ENCODE measurements around the gene ABHD14A.
"Not testable (repeated sequence)": the region's sequence is repeated elsewhere in the genome, so short reads cannot be mapped to it uniquely, and the experiment has no call there.

ABHD14A gene

DNA sequence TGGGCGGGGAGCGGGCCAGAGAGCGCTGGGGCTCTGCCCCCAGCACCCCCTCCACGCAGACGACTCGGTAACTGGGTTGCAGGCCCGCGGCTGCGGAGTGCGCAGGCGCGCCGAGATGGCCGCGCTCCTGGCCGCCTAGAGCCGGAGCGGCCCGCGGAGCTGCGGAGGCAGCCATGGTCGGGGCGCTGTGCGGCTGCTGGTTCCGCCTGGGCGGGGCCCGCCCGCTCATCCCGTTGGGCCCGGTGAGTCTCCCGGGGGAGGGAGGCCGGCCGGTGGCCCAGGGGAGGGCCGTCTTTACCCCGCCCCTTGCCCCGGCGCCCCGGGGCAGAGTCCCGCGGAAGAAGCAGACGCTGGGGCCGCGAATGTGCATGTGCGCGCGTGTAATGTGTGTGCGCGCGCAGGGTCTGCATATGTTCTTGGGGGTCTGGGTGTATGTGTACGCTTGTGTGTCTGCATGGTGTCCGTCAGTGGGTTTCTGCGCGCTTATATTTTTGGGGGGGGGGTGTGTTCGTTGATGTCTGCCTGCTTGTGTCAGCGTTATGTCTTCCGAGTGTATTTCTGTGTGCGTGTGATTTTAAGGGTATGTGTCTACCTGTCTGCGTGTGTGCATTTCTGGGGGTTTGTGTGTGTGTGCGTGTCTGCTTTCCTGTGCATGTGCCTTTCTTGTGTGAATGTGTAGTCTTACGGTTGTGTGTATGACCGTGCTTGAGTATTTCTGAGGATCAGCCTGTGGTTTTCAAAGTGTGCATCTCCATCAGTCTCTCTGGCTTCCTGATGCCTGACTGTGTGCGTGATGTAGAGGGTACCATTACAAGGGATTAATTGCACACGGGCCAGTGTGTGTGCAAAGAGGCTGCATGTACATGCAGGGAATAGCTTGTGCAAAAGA, at the start of gene ABHD14A:
Gene ABHD14A, plus strand, starts transcription at position 102 of the 889 bp plus-strand sequence. Its CDS starts 72 bp downstream, at position 174.
- no peak for DNase-seq (ENCODE audit: low read depth, low spot score)

DNA sequence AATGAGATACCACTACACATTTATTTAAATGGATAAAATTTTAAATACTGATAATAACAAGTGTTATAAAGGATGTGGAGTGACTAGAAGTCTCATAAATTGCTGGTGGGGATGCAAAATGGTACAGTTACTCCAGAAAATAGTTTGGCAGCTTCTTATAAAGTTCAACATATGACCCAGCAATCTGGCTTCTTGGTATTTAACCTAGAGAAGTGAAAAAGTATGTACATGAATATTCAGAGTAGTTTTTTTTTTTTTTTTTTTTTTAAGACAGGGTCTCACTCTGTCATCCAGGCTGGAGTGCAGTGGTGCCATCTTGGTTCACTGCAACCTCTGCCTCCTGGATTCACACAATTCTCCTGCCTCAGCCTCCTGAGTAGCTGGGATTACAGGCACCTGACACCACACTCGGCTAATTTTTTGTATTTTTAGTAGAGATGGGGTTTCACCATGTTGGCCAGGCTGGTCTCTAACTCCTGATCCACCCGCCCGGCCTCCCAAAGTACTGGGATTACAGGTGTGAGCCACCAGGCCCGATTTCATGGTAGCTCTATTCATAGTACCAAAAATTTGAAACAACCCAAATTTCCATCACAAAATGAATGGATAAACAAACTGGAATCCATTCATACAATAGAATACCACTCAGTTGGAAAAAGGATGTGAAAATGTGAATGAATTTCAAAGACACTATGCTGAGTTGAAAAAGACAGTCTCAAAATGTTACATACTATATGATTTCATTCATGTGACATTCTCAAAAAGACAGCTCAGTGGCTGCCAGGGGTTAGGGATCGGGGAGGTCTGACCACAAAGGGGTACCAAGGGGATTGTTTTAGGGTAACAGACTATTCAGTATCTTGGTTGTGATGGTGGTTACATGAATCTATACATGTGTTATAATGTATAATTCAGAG, 47.5 kb upstream of the ABHD14A start:
- DNase-seq (ENCODE audit: low read depth, low spot score): no peak

GRCh38 chr3:51928438-51928837, 46.4 kb upstream of the ABHD14A start:
- DNase-seq (ENCODE audit: low read depth, low spot score): no peak

DNA sequence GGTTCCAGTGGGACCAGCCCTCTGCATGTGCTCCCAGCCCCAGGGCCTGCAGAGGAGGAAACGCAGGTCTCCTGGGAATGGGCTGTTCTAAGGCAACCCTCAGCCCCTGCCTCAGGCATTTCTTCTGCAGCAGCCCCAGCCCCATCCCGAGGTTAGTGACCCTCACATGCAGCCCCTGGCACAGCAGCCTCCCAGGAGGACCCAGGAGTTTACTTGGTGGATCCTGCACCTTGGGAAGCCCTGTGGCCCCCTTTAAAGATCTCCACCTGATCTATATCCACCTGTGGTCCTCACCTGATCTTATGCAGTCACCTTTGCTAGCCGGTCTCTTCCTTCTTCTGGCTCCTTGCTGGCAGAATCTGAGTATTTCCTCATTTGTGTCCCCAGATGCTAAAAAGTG, 45.9 kb upstream of the ABHD14A start:
- DNase-seq (ENCODE audit: low read depth, low spot score): not testable (repeated sequence)

GRCh38 chr3:51929420-51930003, 45.4 kb upstream of the ABHD14A start:
- peak; percentile 5 for DNase-seq (ENCODE audit: low read depth, low spot score)

- DNase-seq (ENCODE audit: low read depth, low spot score): no peak
Measured at GRCh38 chr3:51930439-51930838, 44.4 kb upstream of the ABHD14A start.

- DNase-seq (ENCODE audit: low read depth, low spot score): no peak
Measured at GRCh38 chr3:51931756-51932155, 43.1 kb upstream of the ABHD14A start.

DNA sequence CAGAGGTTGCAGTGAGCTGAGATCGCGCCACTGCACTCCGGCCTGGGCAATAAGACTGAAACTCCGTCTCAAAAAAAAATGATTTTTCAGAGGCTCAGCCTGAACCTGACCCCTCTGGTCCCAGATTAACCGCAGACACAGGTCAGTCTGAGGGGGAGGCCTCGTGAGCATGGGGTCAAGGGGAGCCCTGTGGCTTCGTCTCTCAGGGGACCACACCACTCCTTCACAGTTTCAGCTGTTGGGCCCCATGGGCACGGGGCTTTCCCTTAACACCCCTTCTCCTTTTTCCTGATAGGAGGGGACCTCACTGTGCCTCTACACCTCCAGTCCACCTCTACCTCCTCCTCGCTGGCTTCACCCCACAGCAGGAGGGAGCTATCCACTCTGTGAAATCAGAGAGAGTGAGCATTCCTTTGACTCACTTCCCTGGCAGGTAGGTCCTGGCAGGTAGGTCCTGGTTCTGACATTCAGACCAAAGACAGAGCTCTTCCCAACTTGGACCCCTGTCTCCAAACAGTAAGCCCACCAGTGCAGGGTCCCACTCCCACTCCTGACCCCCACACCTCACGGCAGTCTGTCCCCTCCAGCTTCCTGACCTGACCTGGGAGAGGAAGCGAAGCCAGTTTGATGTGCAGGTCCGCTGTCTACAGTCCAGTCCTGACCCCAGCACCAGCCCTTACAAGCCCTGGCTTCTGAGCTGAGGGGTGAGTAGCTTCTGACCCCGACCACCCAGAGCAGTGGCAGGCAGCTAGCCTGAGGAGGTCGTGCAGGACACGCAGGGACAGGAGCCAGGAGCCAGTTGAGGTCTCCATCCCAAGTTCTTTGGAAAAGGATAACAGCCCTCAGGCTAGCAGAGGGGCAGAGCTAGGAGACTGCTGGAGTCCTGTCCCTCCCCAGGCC, 42.1 kb upstream of the ABHD14A start:
- DNase-seq (ENCODE audit: low read depth, low spot score): no peak

DNA sequence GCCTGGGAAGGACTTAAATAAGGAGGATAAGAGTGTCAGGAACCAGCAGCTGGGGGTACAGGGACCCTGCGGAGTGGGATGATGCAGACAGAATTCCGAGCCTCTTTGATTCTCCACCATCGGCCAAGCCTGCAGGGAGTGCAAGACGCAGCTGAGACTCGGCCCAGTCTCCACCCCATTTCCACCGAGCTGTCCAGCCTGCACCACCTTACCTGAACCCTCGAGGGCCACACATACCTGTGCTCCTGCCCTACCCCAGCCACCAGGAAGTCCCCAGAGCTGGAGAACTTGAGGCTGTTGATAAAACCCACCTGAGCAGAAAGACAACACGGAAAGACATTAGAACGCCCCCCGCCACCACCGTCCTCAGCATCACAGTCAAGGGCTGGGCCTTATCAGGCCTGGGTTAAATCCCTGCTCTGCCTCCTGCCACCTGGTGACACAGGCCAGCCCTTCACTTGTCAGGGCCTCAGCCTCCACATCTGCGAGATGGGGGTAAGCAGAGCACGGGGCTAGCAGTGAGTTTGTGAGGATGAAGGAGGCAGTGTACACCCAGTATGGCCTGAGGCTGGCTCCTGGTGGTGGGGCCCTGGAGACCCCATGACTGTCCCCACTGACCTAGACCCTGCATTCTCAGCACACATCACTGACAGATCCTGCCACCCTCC, 41.3 kb upstream of the ABHD14A start:
- DNase-seq (ENCODE audit: low read depth, low spot score): no peak

DNA sequence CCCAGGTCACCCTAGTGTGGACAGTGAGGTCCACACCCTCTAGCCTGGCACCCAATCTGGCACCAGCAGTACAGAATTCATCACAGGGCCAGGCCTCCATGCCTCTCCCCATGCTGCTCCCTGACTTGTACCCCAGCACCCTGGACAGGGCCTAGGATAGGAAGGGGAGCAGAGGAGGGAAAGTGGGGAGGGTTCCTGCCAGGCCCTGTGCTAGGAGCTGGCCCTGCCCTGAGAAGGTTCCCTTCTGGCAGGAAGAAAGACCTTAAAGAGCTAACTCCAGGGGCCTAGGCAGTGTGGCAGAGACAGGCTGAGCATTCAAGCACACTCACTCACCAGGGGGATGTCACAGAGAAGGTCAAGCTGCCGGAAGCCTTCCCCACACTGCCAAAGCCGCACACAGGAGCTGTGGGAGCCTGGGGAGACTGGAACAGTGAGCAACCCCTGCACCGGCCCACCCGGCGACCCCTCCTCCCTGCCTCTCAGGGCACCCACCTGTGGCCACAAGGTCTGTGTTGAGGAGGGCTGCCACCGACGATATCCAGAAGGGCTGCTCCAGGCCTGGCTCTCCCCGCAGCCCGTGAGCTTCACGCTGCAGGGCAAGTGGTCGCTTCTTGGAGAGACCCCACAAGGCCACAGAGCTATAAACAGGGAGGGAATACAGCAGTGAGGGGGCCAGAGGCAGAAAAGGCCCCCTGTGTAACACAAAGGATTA, 40.6 kb upstream of the ABHD14A start:
- no peak for DNase-seq (ENCODE audit: low read depth, low spot score)

- no peak for DNase-seq (ENCODE audit: low read depth, low spot score)
Measured at GRCh38 chr3:51934991-51935885, 39.6 kb upstream of the ABHD14A start.

DNA sequence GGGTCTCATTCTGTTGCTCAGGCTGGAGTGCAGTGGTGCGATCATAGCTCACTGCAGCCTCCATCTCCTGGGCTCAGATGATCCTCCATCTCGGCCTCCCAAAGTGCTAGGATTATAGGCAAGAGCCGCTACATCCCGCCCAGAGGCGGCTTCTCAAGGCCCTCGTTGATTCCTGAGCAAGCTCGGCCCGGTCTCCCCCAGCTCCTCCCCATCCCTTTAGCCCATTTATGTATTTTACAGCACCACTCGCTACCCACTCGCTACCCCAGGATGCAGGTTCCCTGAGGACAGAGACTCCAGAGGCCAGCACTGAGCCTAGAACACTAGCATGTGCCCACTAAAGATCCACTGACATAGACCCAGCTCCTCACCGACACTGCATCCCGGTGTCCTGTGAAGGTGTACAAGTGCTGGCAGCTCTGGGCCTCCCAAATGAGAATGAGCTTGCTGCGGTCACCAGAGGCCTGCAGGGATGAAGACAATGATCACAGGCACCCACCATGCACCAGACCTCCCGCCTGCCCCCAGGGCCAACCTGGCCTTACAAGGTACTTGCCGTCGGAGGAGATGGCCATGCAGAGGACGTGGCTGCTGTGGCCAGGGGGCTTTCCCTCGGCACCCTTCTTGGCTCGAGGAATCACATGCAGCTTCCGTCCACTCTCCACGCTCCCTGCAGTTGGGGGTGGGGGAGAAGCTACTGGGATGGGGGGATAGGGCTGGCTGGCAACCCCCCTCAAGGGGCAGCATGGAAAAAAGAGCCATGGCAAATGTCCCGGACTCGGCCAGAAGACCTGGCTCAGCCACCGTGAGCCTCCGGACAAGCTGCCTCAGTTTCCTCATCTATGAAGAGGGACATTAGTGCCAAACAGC, 38.7 kb upstream of the ABHD14A start:
- DNase-seq (ENCODE audit: low read depth, low spot score): no peak

- no peak for DNase-seq (ENCODE audit: low read depth, low spot score)
Measured at GRCh38 chr3:51937014-51937413, 37.9 kb upstream of the ABHD14A start.

GRCh38 chr3:51937611-51938450, 37.0 kb upstream of the ABHD14A start:
- DNase-seq (ENCODE audit: low read depth, low spot score): no peak

- no peak for DNase-seq (ENCODE audit: low read depth, low spot score)
Measured at GRCh38 chr3:51938780-51939425, 36.0 kb upstream of the ABHD14A start.
